ENCODE data around the gene ITPA.
A peak's percentile ranks its signal among the peaks of the same experiment; 100 is the strongest.

The ITPA gene

GRCh38 chr20:3209257-3209945 is at the start of gene ITPA:
TSS of gene ITPA (plus strand) at chr20:3209498. CDS start at chr20:3209552, 54 bp downstream.
- DNase-seq (ENCODE audit: low read depth) = no peak
- TF ChIP-seq CTCF (IDR thresholded peaks at IDR 0.05; ENCODE audit: low read depth, low read length, missing control alignments) = no peak
- H3K4me3 ChIP-seq (ENCODE audit: low read depth, low read length) = peak within 1 kb of the TSS; percentile 98
- in situ Hi-C loops (cut with HindIII; ENCODE audit: low sequenced_read_pairs) = no loop called here

- in situ Hi-C loops (cut with HindIII; ENCODE audit: low sequenced_read_pairs) = no loop called here
- H3K4me3 ChIP-seq (ENCODE audit: low read depth, low read length) = peak overlapping the region; percentile 80
- no peak for DNase-seq (ENCODE audit: low read depth)
- no peak for TF ChIP-seq CTCF (IDR thresholded peaks at IDR 0.05; ENCODE audit: low read depth, low read length, missing control alignments)
Observed at GRCh38 chr20:3160418-3160817, 48.9 kb upstream of the ITPA start.

- TF ChIP-seq CTCF (IDR thresholded peaks at IDR 0.05; ENCODE audit: low read depth, low read length, missing control alignments) = no peak
- in situ Hi-C loops (cut with HindIII; ENCODE audit: low sequenced_read_pairs) = no loop called here
- no peak overlapping the region for H3K4me3 ChIP-seq (ENCODE audit: low read depth, low read length)
- DNase-seq (ENCODE audit: low read depth) = no peak
Observed at GRCh38 chr20:3161316-3162079, 47.8 kb upstream of the ITPA start.

GRCh38 chr20:3162080-3162611 is 47.2 kb upstream of the ITPA start:
- DNase-seq (ENCODE audit: low read depth) = no peak
- in situ Hi-C loops (cut with HindIII; ENCODE audit: low sequenced_read_pairs) = no loop called here
- TF ChIP-seq CTCF (IDR thresholded peaks at IDR 0.05; ENCODE audit: low read depth, low read length, missing control alignments) = no peak
- no peak overlapping the region for H3K4me3 ChIP-seq (ENCODE audit: low read depth, low read length)

- in situ Hi-C loops (cut with HindIII; ENCODE audit: low sequenced_read_pairs) = no loop called here
- no peak for DNase-seq (ENCODE audit: low read depth)
- no peak overlapping the region for H3K4me3 ChIP-seq (ENCODE audit: low read depth, low read length)
- TF ChIP-seq CTCF (IDR thresholded peaks at IDR 0.05; ENCODE audit: low read depth, low read length, missing control alignments) = no peak
Observed at GRCh38 chr20:3163099-3164042, 45.9 kb upstream of the ITPA start.

Data from astrocyte of the cerebellum (primary cell).